SK-N-SH treated with all-trans-retinoic acid at 6 μM for 48 hours (cell line): Measurements from ENCODE around the gene CYP27C1.

ENCODE experiments used
- ARNTL ChIP-seq: fragments of 450-650 bp; formaldehyde crosslinking; IDR thresholded peaks from 2 replicates; pipeline ENCODE4 v1.5.0; 2020; ENCODE audit warnings: low read depth, mild to moderate bottlenecking, moderate library complexity, borderline replicate concordance
- GLIS3 ChIP-seq: fragments of 250-450 bp; sonication (Bioruptor Pico); IDR thresholded peaks from 2 replicates; pipeline ENCODE4 v1.5.0; 2020; ENCODE audit warnings: mild to moderate bottlenecking, moderate library complexity
- OSR1 ChIP-seq: fragments of 250-450 bp; sonication (Bioruptor Pico); IDR thresholded peaks from 2 replicates; pipeline ENCODE4 v1.8.0; 2022; ENCODE audit warnings: moderate library complexity, mild to moderate bottlenecking, inconsistent platforms
- POU6F1 ChIP-seq: fragments of 250-450 bp; sonication (Bioruptor Pico); IDR thresholded peaks from 2 replicates; pipeline ENCODE4 v1.8.0; 2021; ENCODE audit warnings: low read depth, mild to moderate bottlenecking, moderate library complexity, borderline replicate concordance
- RARB ChIP-seq: fragments of 250-450 bp; sonication (Bioruptor Pico); IDR thresholded peaks from 2 replicates; pipeline ENCODE4 v1.8.0; 2021; ENCODE audit warnings: mild to moderate bottlenecking, moderate library complexity
- TSHZ2 ChIP-seq: fragments of 250-450 bp; sonication (Bioruptor Pico); IDR thresholded peaks from 2 replicates; pipeline ENCODE4 v1.5.0; 2020; ENCODE audit warnings: mild to moderate bottlenecking, moderate library complexity
- ZFP3 ChIP-seq: fragments of 250-450 bp; sonication (Bioruptor Pico); IDR thresholded peaks from 2 replicates; pipeline ENCODE4 v1.5.0; 2020; ENCODE audit warnings: mild to moderate bottlenecking, moderate library complexity
- ZFP30 ChIP-seq: fragments of 450-650 bp; formaldehyde crosslinking; IDR thresholded peaks from 2 replicates; pipeline ENCODE4 v1.5.0; 2022; ENCODE audit warnings: mild to moderate bottlenecking, moderate library complexity
- ZNF565 ChIP-seq: fragments of 450-650 bp; formaldehyde crosslinking; conservative IDR thresholded peaks from 2 replicates; pipeline ENCODE4 v1.5.0; 2020; ENCODE audit warnings: low read depth, mild to moderate bottlenecking, moderate library complexity
- ZNF70 ChIP-seq: fragments of 450-650 bp; formaldehyde crosslinking; IDR thresholded peaks from 2 replicates; pipeline ENCODE4 v1.5.0; 2020; ENCODE audit warnings: mild to moderate bottlenecking, moderate library complexity
- ZNF8 ChIP-seq: fragments of 450-650 bp; formaldehyde crosslinking; IDR thresholded peaks from 2 replicates; pipeline ENCODE4 v1.5.0; 2020; ENCODE audit warnings: mild to moderate bottlenecking, moderate library complexity

- TF ChIP-seq ZFP3 (CRISPR knock-in tag) (no peak), TSHZ2 (CRISPR knock-in tag) (no peak), OSR1 (no peak), ARNTL (CRISPR knock-in tag) (no peak), ZNF8 (CRISPR knock-in tag) (no peak), ZFP30 (CRISPR knock-in tag) (no peak), GLIS3 (CRISPR knock-in tag) (no peak), RARB (no peak), ZNF565 (no peak), POU6F1 (no peak), ZNF70 (CRISPR knock-in tag) (no peak)
Measured at GRCh38 chr2:127225186-127225960, 5.3 kb upstream of the CYP27C1 start.
